HG02943 (cell line): ENCODE data around the gene HDAC9.
"Not testable (repeated sequence)": the region's sequence is repeated elsewhere in the genome, so short reads cannot be mapped to it uniquely, and the experiment has no call there.

Experiments
- ATAC-seq: cut with Tn5 transposase; IDR thresholded peaks from one replicate; pipeline ENCODE4 v1.9.1; 2021; ENCODE audit warnings: mild to moderate bottlenecking, low read depth, moderate library complexity; ENCODE audit not compliant: unreplicated experiment

Gene HDAC9

GRCh38 chr7:18978108-18978495 lies 482.6 kb downstream of the HDAC9 start:
- no peak for ATAC-seq

- not testable (repeated sequence) for ATAC-seq
These were observed 495.2 kb downstream of the HDAC9 start for GRCh38 chr7:18990700-18991099.

GRCh38 chr7:18993933-18994668 lies 498.6 kb downstream of the HDAC9 start:
- no peak for ATAC-seq

- ATAC-seq, result no peak
These were observed 499.7 kb downstream of the HDAC9 start for GRCh38 chr7:18995270-18995671.

- no peak for ATAC-seq
These were observed 500.4 kb downstream of the HDAC9 start for GRCh38 chr7:18995811-18996426.

GRCh38 chr7:18996583-18996982 lies 501.0 kb downstream of the HDAC9 start:
- no peak for ATAC-seq

GRCh38 chr7:18997477-18998150 lies 502.1 kb downstream of the HDAC9 start:
- no peak for ATAC-seq

- no peak for ATAC-seq
These were observed 504.9 kb downstream of the HDAC9 start for GRCh38 chr7:19000410-19000809.

GRCh38 chr7:19001854-19002253 lies 506.3 kb downstream of the HDAC9 start:
- ATAC-seq, result no peak

GRCh38 chr7:19009241-19009935 lies 513.8 kb downstream of the HDAC9 start:
- ATAC-seq, result no peak

GRCh38 chr7:19009936-19010280 lies 514.4 kb downstream of the HDAC9 start:
- ATAC-seq, result no peak

GRCh38 chr7:19011212-19011611 lies 515.7 kb downstream of the HDAC9 start:
- ATAC-seq, result no peak

GRCh38 chr7:19015098-19015497 lies 519.5 kb downstream of the HDAC9 start:
- ATAC-seq, result no peak

- no peak for ATAC-seq
These were observed 520.6 kb downstream of the HDAC9 start for GRCh38 chr7:19016140-19016539.

GRCh38 chr7:19017374-19017773 lies 521.8 kb downstream of the HDAC9 start:
- no peak for ATAC-seq

- no peak for ATAC-seq
These were observed 524.5 kb downstream of the HDAC9 start for GRCh38 chr7:19020062-19020461.

- no peak for ATAC-seq
These were observed 525.2 kb downstream of the HDAC9 start for GRCh38 chr7:19020711-19021110.

- no peak for ATAC-seq
These were observed 527.9 kb downstream of the HDAC9 start for GRCh38 chr7:19023477-19023876.

- ATAC-seq, result no peak
These were observed 528.7 kb downstream of the HDAC9 start for GRCh38 chr7:19024261-19024660.

- ATAC-seq, result no peak
These were observed 531.3 kb downstream of the HDAC9 start for GRCh38 chr7:19026888-19027287.

GRCh38 chr7:19030281-19030680 lies 534.7 kb downstream of the HDAC9 start:
- no peak for ATAC-seq
